DND-41 (cell line): ENCODE results near the gene GPS2.

Experiments
- ATAC-seq: fragments of 200-7000 bp; cut with Tn5 transposase; 3 replicates; pipeline ENCODE4 v1.9.1; 2021; ENCODE audit warnings: low read depth; ENCODE audit not compliant: insufficient read depth
- DNase-seq: peaks from one replicate; pipeline ENCODE4 v3.0.0-alpha.2; 2020
- H2AFZ ChIP-seq: 2 replicates; pipeline ENCODE4 v1.6.0; 2012; ENCODE audit warnings: low read depth, low read length
- H3K27ac ChIP-seq: 2 replicates; pipeline ENCODE4 v1.5.1; 2012; ENCODE audit warnings: low read length, inconsistent platforms
- H3K27me3 ChIP-seq: fragments of 200-600 bp; sonication (generic); 2 replicates; pipeline ENCODE4 v1.6.0; 2012; ENCODE audit warnings: low read length, mild to moderate bottlenecking, inconsistent platforms; ENCODE audit not compliant: insufficient read depth, poor library complexity
- H3K36me3 ChIP-seq: 2 replicates; pipeline ENCODE4 v1.5.1; 2012; ENCODE audit warnings: low read length, inconsistent platforms; ENCODE audit not compliant: insufficient read depth
- H3K4me1 ChIP-seq: 2 replicates; pipeline ENCODE4 v1.5.1; 2012; ENCODE audit warnings: mild to moderate bottlenecking, low read length; ENCODE audit not compliant: insufficient read depth
- H3K4me2 ChIP-seq: 2 replicates; pipeline ENCODE4 v1.6.0; 2012; ENCODE audit warnings: mild to moderate bottlenecking, moderate library complexity, low read length, inconsistent platforms; ENCODE audit not compliant: insufficient read depth
- H3K4me3 ChIP-seq, 2 experiments: fragments of 200-600 bp in 1 of 2; shearing (Covaris generic) in 1 of 2; 2 replicates each; pipeline ENCODE4 v1.5.1; 2012 to 2016; ENCODE audit warnings: inconsistent platforms in 2 of 2, low read length in 2 of 2, mild to moderate bottlenecking in 2 of 2, low read depth in 1 of 2, moderate library complexity in 1 of 2
- H3K79me2 ChIP-seq: 2 replicates; pipeline ENCODE4 v1.6.0; 2012; ENCODE audit warnings: low read length, inconsistent platforms; ENCODE audit not compliant: insufficient read depth
- H3K9ac ChIP-seq: 2 replicates; pipeline ENCODE4 v1.6.0; 2012; ENCODE audit warnings: low read depth, mild to moderate bottlenecking, inconsistent platforms, low read length, moderate library complexity
- H3K9me3 ChIP-seq: 2 replicates; pipeline ENCODE4 v1.5.1; 2012; ENCODE audit warnings: low read length, moderate library complexity, mild to moderate bottlenecking, inconsistent platforms; ENCODE audit not compliant: insufficient read depth, severe bottlenecking
- H4K20me1 ChIP-seq: 2 replicates; pipeline ENCODE4 v1.6.0; 2012; ENCODE audit warnings: low read length; ENCODE audit not compliant: insufficient read depth
- EZH2 ChIP-seq: IDR thresholded peaks from 3 replicates; pipeline ENCODE4 v1.6.1; 2012; ENCODE audit warnings: borderline replicate concordance, low read depth, mild to moderate bottlenecking, moderate library complexity, low read length, inconsistent platforms; ENCODE audit not compliant: severe bottlenecking
- TF ChIP-seq, protein P1 (sequence below): IDR thresholded peaks from 2 replicates; pipeline ENCODE4 v1.5.1; 2012; ENCODE audit warnings: borderline replicate concordance, low read length, moderate library complexity, mild to moderate bottlenecking; ENCODE audit not compliant: poor library complexity, severe bottlenecking; ENCODE audit errors: extremely low read depth

GPS2 gene

GRCh38 chr17:7293159-7293558 lies 22.0 kb downstream of the GPS2 start:
- TF ChIP-seq, protein P1, sequence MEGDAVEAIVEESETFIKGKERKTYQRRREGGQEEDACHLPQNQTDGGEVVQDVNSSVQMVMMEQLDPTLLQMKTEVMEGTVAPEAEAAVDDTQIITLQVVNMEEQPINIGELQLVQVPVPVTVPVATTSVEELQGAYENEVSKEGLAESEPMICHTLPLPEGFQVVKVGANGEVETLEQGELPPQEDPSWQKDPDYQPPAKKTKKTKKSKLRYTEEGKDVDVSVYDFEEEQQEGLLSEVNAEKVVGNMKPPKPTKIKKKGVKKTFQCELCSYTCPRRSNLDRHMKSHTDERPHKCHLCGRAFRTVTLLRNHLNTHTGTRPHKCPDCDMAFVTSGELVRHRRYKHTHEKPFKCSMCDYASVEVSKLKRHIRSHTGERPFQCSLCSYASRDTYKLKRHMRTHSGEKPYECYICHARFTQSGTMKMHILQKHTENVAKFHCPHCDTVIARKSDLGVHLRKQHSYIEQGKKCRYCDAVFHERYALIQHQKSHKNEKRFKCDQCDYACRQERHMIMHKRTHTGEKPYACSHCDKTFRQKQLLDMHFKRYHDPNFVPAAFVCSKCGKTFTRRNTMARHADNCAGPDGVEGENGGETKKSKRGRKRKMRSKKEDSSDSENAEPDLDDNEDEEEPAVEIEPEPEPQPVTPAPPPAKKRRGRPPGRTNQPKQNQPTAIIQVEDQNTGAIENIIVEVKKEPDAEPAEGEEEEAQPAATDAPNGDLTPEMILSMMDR, result no peak
- no peak for TF ChIP-seq EZH2
- Histone ChIP-seq H3K79me2 (no peaks in the 10 kb centered on the region), H3K9ac (no peak overlapping the region), H3K4me2 (no peak overlapping the region), H4K20me1 (0 out of 2 replicates have a peak, but pooled peaks cover 4% of the 10 kb centered on the region), H2AFZ (no peak overlapping the region), H3K4me1 (peaks cover 16% of the 10 kb centered on the region), H3K27ac (no peak overlapping the region), H3K27me3 (peaks cover 36% of the 10 kb centered on the region), H3K36me3 (no peaks in the 10 kb centered on the region), H3K4me3 (no peak overlapping the region), H3K9me3 (no peaks in the 10 kb centered on the region)
- ATAC-seq, result no peak
- DNase-seq, result no peak

GRCh38 chr17:7292729-7293128 lies 22.4 kb downstream of the GPS2 start:
- no peak overlapping the region for H2AFZ ChIP-seq
- H3K27ac ChIP-seq, result no peak overlapping the region
- no peak overlapping the region for H3K4me2 ChIP-seq
- TF ChIP-seq, protein P1, result no peak
- TF ChIP-seq EZH2, result no peak
- H3K9me3 ChIP-seq, result no peaks in the 10 kb centered on the region
- no peaks in the 10 kb centered on the region for H3K36me3 ChIP-seq
- no peaks in the 10 kb centered on the region for H3K79me2 ChIP-seq
- H3K27me3 ChIP-seq, result peaks cover 39% of the 10 kb centered on the region
- no peak for DNase-seq
- H4K20me1 ChIP-seq, result 0 out of 2 replicates have a peak, but pooled peaks cover 4% of the 10 kb centered on the region
- H3K4me1 ChIP-seq, result peaks cover 16% of the 10 kb centered on the region
- H3K4me3 ChIP-seq, result no peak overlapping the region
- H3K9ac ChIP-seq, result no peak overlapping the region
- no peak for ATAC-seq

- H3K4me3 ChIP-seq, result no peak overlapping the region
- H3K4me2 ChIP-seq, result no peak overlapping the region
- H2AFZ ChIP-seq, result no peak overlapping the region
- H3K9ac ChIP-seq, result no peak overlapping the region
- H3K36me3 ChIP-seq, result no peaks in the 10 kb centered on the region
- ATAC-seq, result no peak
- TF ChIP-seq EZH2, result no peak
- TF ChIP-seq, protein P1, result no peak
- DNase-seq, result no peak
- H3K4me1 ChIP-seq, result peaks cover 16% of the 10 kb centered on the region
- no peaks in the 10 kb centered on the region for H3K9me3 ChIP-seq
- 0 out of 2 replicates have a peak, but pooled peaks cover 4% of the 10 kb centered on the region for H4K20me1 ChIP-seq
- H3K27ac ChIP-seq, result no peak overlapping the region
- H3K79me2 ChIP-seq, result no peaks in the 10 kb centered on the region
- H3K27me3 ChIP-seq, result peaks cover 43% of the 10 kb centered on the region
Observed at GRCh38 chr17:7292194-7292593, 23.0 kb downstream of the GPS2 start.

GRCh38 chr17:7290685-7291084 lies 24.5 kb downstream of the GPS2 start:
- Histone ChIP-seq H2AFZ (no peak overlapping the region), H4K20me1 (0 out of 2 replicates have a peak, but pooled peaks cover 4% of the 10 kb centered on the region), H3K79me2 (no peaks in the 10 kb centered on the region), H3K27me3 (peaks cover 39% of the 10 kb centered on the region), H3K9me3 (no peaks in the 10 kb centered on the region), H3K4me3 (no peak overlapping the region), H3K9ac (no peak overlapping the region), H3K4me1 (peaks cover 5% of the 10 kb centered on the region; the same call in 1 of the 2 replicates), H3K4me2 (no peak overlapping the region), H3K27ac (no peak overlapping the region), H3K36me3 (no peaks in the 10 kb centered on the region)
- TF ChIP-seq EZH2, result no peak
- TF ChIP-seq, protein P1, result no peak
- DNase-seq, result no peak
- ATAC-seq, result no peak
